ENCODE data around the gene FSTL1.

GRCh38 chr3:120368172-120368571 is 82.6 kb downstream of the FSTL1 start:
- no peak for TF ChIP-seq POLR2A (IDR thresholded peaks at IDR 0.05; ENCODE audit: low read length)
- no peak for TF ChIP-seq GATA1 (IDR thresholded peaks at IDR 0.05; ENCODE audit: low read depth, low read length)
